Iris pigment epithelial cell (primary cell): ENCODE results near the gene RSRC1.
"Not testable (repeated sequence)": the region's sequence is repeated elsewhere in the genome, so short reads cannot be mapped to it uniquely, and the experiment has no call there.

Experiments
- DNase-seq: peaks from one replicate; pipeline ENCODE4 v3.0.0-alpha.2; 2011; ENCODE audit warnings: low read depth

RSRC1 gene

GRCh38 chr3:158109804-158110657 lies at the start of gene RSRC1:
Gene RSRC1 (plus strand): TSS chr3:158110089. CDS start chr3:158122105, 12,016 bp downstream.
- peak; percentile 93 for DNase-seq

- not testable (repeated sequence) for DNase-seq
Measured at GRCh38 chr3:158065574-158065973, 44.3 kb upstream of the RSRC1 start.

- DNase-seq: no peak
Measured at GRCh38 chr3:158072790-158073189, 37.1 kb upstream of the RSRC1 start.

- DNase-seq: no peak
Measured at GRCh38 chr3:158074591-158074990, 35.3 kb upstream of the RSRC1 start.

GRCh38 chr3:158079599-158079998 lies 30.3 kb upstream of the RSRC1 start:
- DNase-seq: no peak

GRCh38 chr3:158084651-158085050 lies 25.2 kb upstream of the RSRC1 start:
- DNase-seq: no peak

GRCh38 chr3:158085358-158085757 lies 24.5 kb upstream of the RSRC1 start:
- DNase-seq: no peak

GRCh38 chr3:158085931-158086330 lies 24.0 kb upstream of the RSRC1 start:
- no peak for DNase-seq

- no peak for DNase-seq
Measured at GRCh38 chr3:158086361-158086760, 23.5 kb upstream of the RSRC1 start.

GRCh38 chr3:158086776-158087175 lies 23.1 kb upstream of the RSRC1 start:
- DNase-seq: no peak

- peak; percentile 34 for DNase-seq
Measured at GRCh38 chr3:158091531-158091930, 18.4 kb upstream of the RSRC1 start.

GRCh38 chr3:158093526-158093925 lies 16.4 kb upstream of the RSRC1 start:
- no peak for DNase-seq

GRCh38 chr3:158094235-158095110 lies 15.4 kb upstream of the RSRC1 start:
- DNase-seq: no peak

- no peak for DNase-seq
Measured at GRCh38 chr3:158095111-158095813, 14.6 kb upstream of the RSRC1 start.

GRCh38 chr3:158095814-158096704 lies 13.8 kb upstream of the RSRC1 start:
- no peak for DNase-seq

- no peak for DNase-seq
Measured at GRCh38 chr3:158097081-158097592, 12.8 kb upstream of the RSRC1 start.

GRCh38 chr3:158097593-158098308 lies 12.1 kb upstream of the RSRC1 start:
- peak; percentile 47 for DNase-seq

- DNase-seq: no peak
Measured at GRCh38 chr3:158098309-158098639, 11.6 kb upstream of the RSRC1 start.

GRCh38 chr3:158098834-158099424 lies 11.0 kb upstream of the RSRC1 start:
- no peak for DNase-seq

GRCh38 chr3:158100681-158101080 lies 9.2 kb upstream of the RSRC1 start:
- no peak for DNase-seq
